NCI-H1105 treated with DMSO at 0.1 percent for 48 hours (cell line): ENCODE data around the gene ANKRD13D.

ENCODE experiments used
- DNase-seq: peaks from one replicate; lab custom pipeline; 2025; lab: John Stamatoyannopoulos, UW

The ANKRD13D gene

DNA sequence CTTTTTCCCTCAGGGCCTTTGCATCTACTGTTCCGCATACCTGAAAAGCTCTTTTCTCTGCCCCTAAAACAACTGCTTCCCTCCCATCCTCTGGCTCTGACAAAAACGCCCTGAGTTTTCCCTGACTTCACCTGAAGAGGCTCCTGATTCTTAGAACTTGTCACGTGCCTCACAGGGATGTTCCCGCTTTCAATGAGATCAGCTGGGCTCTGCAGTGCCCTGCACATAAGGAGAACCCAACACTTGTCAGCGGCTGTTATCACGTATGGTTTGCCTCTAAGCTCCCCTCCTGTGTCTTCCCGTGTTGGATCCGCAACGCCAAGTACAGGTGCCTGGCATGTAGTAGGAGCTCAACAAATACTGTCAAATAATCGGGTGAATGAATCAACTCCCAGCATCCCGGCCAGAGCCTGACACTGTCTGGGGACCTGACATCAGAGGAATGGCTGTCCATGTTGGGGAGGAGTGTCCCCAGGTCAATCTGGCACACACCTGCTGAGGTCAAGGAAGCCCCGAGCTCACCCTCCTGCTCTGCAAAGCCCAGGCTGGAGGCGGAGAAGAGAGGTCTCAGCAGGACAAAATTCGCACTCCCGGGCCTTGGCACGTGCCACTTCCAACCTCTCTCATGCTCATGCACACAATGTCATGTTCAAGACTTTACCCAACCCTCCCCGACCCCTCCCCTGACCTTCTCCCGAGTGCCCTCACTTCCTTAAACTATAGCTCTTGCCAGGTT is 27.0 kb upstream of the ANKRD13D start:
- DNase-seq = no peak

GRCh38 chr11:67262731-67263675 is 26.1 kb upstream of the ANKRD13D start:
- DNase-seq = peak; percentile 69

GRCh38 chr11:67264260-67264659 is 24.8 kb upstream of the ANKRD13D start:
- no peak for DNase-seq

GRCh38 chr11:67264877-67265632 is 24.0 kb upstream of the ANKRD13D start:
- no peak for DNase-seq

GRCh38 chr11:67265633-67266448 is 23.3 kb upstream of the ANKRD13D start:
- peak; percentile 50 for DNase-seq

- DNase-seq = peak; percentile 56
Observed at GRCh38 chr11:67266449-67267187, 22.5 kb upstream of the ANKRD13D start, which contains the start of gene GRK2. Gene GRK2 (plus strand): TSS chr11:67266473. CDS start chr11:67266700, 227 bp downstream.

DNA sequence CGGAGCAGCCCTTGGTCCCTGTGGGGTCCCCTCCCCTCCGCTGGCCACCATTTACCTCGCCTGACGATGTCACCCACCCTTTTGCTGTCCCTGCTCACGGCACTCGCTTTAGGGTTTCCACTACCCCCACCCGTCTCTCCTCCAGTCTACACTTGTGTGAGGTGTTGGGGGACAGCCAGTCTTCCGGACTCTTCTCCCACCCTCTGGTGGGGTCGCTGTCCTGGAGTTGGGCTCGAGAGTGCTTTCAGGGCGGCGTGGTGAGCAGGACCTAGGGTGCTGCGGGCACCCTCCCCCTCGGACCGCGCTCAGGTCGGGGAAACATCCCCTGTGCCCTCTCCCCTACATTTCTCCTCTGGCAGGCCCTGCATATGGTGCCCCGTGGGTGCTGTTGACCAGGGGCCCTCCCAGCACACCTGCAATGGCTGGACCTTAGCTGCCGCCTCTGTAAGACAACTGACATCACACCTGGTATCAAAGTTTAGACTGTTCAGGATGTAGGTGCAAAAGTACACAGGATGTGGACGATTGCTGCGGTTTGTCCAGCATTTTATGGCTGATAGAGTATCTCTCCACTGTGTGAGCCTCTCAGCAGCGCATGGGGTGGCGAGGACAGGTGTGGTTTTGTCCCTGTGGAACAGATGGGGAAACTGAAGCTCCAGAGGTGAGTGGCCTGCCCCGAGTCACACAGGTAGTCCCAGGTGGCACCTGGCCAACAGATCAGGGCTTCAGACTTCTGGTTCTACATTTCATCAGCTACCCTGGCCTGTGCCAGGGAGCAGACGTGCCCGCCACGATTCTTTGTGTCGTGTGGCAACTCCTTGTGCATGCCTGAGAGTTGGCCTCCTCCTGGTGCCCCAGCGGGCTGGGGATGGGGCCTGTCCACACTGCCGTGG is 21.7 kb upstream of the ANKRD13D start:
- no peak for DNase-seq

GRCh38 chr11:67268081-67268961 is 20.8 kb upstream of the ANKRD13D start:
- no peak for DNase-seq

- DNase-seq = no peak
Observed at GRCh38 chr11:67268962-67269268, 20.2 kb upstream of the ANKRD13D start.

DNA sequence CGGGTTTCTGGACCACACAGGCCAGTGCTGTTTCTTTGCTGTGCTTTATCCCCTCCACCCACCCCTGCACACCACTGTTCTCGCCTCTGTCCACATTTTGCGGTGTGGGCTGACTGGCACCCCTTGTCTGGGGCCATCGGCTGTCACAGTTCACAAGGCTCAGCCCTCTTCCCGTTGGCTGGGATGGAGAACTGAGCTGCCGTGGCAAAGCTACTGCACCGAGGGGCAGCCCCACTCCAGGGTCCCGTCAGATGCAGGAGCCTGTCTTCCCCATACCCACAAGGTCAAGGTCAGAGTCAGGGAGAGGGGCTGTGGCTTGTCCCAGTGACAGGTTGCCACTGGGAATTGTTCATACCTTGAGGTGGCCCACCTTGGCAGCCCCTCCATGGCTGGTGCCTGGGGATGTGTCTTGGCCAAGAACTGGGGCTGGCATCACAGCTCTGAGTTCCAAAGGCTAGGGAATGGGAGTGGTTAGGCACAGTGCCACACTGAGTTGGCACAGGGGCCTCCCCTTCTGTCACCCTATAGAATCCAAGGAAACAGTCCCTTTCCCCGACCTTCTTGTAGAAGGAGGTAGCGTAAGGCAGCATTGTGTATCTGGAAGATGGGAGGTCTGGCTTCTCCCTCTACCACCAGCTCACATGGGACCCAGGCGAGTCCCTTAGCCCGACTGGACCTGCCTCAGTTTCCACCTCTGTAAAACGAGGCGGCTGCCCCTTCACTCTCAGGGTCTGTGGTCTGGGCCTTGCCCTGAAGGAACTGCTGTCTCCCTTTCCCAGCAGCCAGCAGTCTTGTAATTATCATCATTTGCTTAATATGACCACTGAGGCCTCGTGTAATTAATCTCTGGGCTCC is 19.5 kb upstream of the ANKRD13D start:
- DNase-seq = no peak

DNA sequence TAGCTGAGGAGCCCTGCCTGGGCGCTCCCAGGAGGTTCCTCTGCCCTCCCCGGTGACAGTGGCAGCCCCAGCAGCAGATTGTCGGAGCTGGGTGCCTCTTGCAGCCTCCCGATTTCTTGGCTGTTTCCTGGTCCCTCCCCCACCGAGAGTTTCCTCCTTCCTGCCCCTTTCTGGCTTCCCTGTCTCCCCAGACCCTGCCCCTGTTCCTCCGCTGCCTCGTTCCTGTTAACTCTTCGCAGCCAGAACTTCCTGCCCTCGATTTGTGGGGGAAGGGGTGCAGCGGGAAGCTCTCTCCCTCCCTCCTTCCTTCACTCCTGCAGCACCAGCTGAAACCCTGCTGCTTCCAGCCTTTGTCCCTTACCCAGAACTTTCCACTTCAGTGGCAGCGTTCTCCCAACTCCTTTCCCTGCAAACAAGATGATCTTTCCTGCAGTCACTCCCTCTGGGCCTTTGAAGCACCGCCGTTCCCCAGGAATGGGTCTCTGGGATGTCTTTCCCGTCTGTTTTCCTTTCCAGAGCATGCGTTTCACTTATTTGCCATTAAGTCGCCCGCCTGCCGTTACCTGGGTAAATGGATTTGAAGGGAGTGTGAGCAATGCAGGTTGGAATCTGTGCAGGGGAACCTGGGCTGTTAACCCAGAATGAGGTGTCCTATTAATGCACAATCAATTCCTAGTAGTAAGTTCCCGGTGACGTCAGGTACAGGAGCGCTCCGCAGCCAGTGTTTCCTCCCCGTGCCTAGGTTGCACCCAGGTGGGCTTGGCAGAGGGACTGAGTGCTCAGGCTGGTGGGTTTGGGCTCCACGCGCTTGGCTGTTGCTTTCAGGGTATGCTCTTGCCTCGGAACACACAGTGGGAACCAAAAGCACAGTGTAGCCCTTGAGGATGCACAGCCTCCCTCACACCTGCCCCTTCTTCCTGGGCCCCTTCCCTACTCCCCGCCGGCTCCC is 18.6 kb upstream of the ANKRD13D start:
- no peak for DNase-seq

GRCh38 chr11:67271205-67271540 is 17.9 kb upstream of the ANKRD13D start:
- DNase-seq = no peak

- DNase-seq = no peak
Observed at GRCh38 chr11:67271541-67272284, 17.4 kb upstream of the ANKRD13D start.

DNA sequence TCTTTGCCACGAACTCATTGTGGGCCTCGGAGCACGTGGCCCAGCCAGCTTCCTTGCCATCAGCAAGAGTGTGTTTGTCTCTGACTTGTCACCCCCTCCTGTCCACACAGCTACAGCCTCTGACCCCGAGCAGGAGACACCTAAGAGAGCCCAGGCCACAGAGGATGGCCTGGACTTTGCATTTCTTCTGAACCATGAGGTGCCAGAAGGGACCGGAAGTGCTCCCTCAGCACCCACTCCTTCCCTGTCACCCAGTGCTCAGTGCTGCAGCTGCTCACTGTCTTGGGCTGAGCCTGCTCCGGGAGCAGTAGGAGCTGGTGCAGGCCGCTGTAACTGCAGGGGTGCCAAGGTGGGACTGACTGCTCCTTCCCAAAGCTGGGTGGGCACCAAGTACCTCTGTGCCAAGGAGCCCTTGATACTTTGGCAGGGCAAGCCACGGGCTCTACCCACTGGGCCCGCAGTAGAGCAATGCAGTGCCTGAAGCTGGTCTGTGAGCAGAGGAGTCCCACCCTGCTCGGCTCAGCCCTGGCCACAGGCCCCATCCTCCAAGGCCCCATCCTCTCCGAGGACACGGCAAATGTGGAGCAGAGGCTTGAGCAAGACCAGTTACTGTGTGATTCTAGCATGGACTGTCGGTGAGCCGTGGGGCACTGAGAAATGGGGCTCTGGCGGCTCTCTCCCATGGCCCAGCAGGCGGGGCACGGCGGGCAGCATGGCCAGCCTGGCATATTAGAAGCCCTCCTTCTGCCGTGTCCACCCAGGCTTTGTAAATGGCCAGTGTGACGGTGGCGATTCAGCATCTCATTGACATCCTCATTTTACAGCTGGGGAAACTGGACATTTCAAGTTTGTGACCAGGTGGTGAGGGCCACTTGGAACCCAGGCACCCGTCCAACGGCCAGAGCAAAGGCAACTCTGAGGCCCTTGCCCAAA is 16.5 kb upstream of the ANKRD13D start:
- DNase-seq = no peak
